SK-N-SH (cell line): ENCODE measurements around the gene TDRKH.

Experiments used
- CHD2 ChIP-seq: fragments of 150-350 bp; IDR thresholded peaks from 2 replicates; pipeline ENCODE4 v1.6.1; 2018; ENCODE audit warnings: low read length; ENCODE audit not compliant: partially characterized antibody
- CTCF ChIP-seq: fragments of 200-600 bp; sonication (generic); IDR thresholded peaks from 2 replicates; pipeline ENCODE4 v1.6.1; 2017; ENCODE audit warnings: antibody characterized with exemption, mild to moderate bottlenecking, moderate library complexity
- EZH2phosphoT487 ChIP-seq: fragments of 200-600 bp; sonication (generic); IDR thresholded peaks from 2 replicates; pipeline ENCODE4 v1.6.1; 2017; ENCODE audit warnings: low read depth, mixed run types, mild to moderate bottlenecking, antibody characterized with exemption, moderate library complexity, borderline replicate concordance
- FOXM1 ChIP-seq: IDR thresholded peaks from 2 replicates; pipeline ENCODE4 v1.4.0; 2012; ENCODE audit warnings: low read depth, mild to moderate bottlenecking
- MXI1 ChIP-seq: IDR thresholded peaks from 2 replicates; pipeline ENCODE4 v1.6.1; 2012; ENCODE audit warnings: mild to moderate bottlenecking, low read depth, low read length, improper control_type of control experiment
- POLR2AphosphoS5 ChIP-seq: IDR thresholded peaks from 2 replicates; pipeline ENCODE4 v1.6.1; 2012; ENCODE audit warnings: low read depth, low read length
- RCOR1 ChIP-seq: fragments of 150-350 bp; IDR thresholded peaks from 2 replicates; pipeline ENCODE4 v1.6.1; 2017; ENCODE audit warnings: antibody characterized with exemption, low read length
- REST ChIP-seq: IDR thresholded peaks from 2 replicates; pipeline ENCODE4 v1.6.1; 2012; ENCODE audit warnings: mild to moderate bottlenecking, low read depth, low read length, moderate library complexity
- SIN3A ChIP-seq: IDR thresholded peaks from 2 replicates; pipeline ENCODE4 v1.6.1; 2012; ENCODE audit warnings: low read depth, mild to moderate bottlenecking, low read length, moderate library complexity, borderline replicate concordance
- TCF12 ChIP-seq: IDR thresholded peaks from 2 replicates; pipeline ENCODE4 v1.4.0; 2012
- USF2 ChIP-seq: fragments of 150-350 bp; IDR thresholded peaks from 2 replicates; pipeline ENCODE4 v1.6.1; 2017; ENCODE audit warnings: antibody characterized with exemption, low read length, low read depth, borderline replicate concordance
- YY1 ChIP-seq: IDR thresholded peaks from 2 replicates; pipeline ENCODE4 v1.4.0; 2012; ENCODE audit warnings: low read depth, mild to moderate bottlenecking
- ZBTB33 ChIP-seq: IDR thresholded peaks from 2 replicates; pipeline ENCODE4 v1.4.0; 2012; ENCODE audit warnings: low read depth, borderline replicate concordance

- TF ChIP-seq CTCF (no peak), ZBTB33 (no peak), MXI1 (no peak), POLR2AphosphoS5 (no peak), CHD2 (no peak), RCOR1 (no peak), YY1 (no peak), TCF12 (no peak), FOXM1 (no peak), SIN3A (no peak), EZH2phosphoT487 (no peak), REST (no peak), USF2 (no peak)
Observed at GRCh38 chr1:151798571-151798970, 8.3 kb upstream of the TDRKH start.
